IPS DF 6.9 (cell line): ENCODE data around the gene PTPRD.

Experiments used
- DNase-seq: peaks from one replicate; pipeline ENCODE4 v3.0.0-alpha.2; 2013; ENCODE audit warnings: low read depth, low spot score
- H3K27ac ChIP-seq: one replicate; pipeline ENCODE4 v1.5.1; 2013; ENCODE audit warnings: low read length, control low read depth
- H3K27me3 ChIP-seq: 2 replicates; pipeline ENCODE4 v1.6.1; 2013; ENCODE audit warnings: mild to moderate bottlenecking, low read length; ENCODE audit not compliant: control insufficient read depth, insufficient read depth
- H3K36me3 ChIP-seq: 2 replicates; pipeline ENCODE4 v1.6.1; 2013; ENCODE audit warnings: low read length; ENCODE audit not compliant: control insufficient read depth, insufficient read depth
- H3K4me1 ChIP-seq: 2 replicates; pipeline ENCODE4 v1.6.1; 2013; ENCODE audit warnings: low read length; ENCODE audit not compliant: control insufficient read depth, insufficient read depth
- H3K4me3 ChIP-seq: 2 replicates; pipeline ENCODE4 v1.5.1; 2013; ENCODE audit warnings: mild to moderate bottlenecking, low read length
- H3K9me3 ChIP-seq: 2 replicates; pipeline ENCODE4 v1.6.1; 2013; ENCODE audit warnings: low read length, inconsistent platforms; ENCODE audit not compliant: control insufficient read depth, insufficient read depth
- WGBS: extraction: QIAGEN DNeasy Blood & Tissue Kit; methylation state at CpG from one replicate; pipeline ENCODE4 v1.1.7; 2013; ENCODE audit warnings: mixed read lengths, missing lambda C conversion rate; ENCODE audit not compliant: insufficient read length, insufficient coverage; 5-methylcytosine and 5-hydroxymethylcytosine counted together

PTPRD gene

DNA sequence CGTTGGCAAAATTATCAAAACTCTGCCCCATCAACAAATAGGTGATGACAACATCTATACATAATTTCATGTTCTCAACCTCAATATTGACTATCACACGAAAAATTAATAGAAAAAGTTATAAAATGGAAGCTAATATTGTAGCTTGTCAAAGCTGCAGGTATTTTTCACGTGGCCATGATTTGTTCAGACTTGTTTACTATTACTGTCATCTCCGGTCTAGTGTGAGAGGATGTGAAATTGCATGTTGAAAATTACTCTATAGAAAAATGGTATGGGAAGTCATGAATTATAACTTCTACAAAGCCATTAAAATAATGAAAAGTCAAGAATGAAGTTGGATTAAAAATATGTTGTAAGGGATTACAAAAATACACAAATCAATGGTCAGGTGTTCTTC lies 385.8 kb downstream of the PTPRD start:
- Histone ChIP-seq H3K27me3 (no peaks in the 10 kb centered on the region), H3K4me1 (no peaks in the 10 kb centered on the region; the same call in 1 of the 2 replicates), H3K36me3 (no peaks in the 10 kb centered on the region), H3K4me3 (no peak overlapping the region), H3K27ac (no peak overlapping the region), H3K9me3 (no peaks in the 10 kb centered on the region)
- no CpG with 5 or more reads among the region's 4 CpGs for WGBS
- DNase-seq, result no peak

DNA sequence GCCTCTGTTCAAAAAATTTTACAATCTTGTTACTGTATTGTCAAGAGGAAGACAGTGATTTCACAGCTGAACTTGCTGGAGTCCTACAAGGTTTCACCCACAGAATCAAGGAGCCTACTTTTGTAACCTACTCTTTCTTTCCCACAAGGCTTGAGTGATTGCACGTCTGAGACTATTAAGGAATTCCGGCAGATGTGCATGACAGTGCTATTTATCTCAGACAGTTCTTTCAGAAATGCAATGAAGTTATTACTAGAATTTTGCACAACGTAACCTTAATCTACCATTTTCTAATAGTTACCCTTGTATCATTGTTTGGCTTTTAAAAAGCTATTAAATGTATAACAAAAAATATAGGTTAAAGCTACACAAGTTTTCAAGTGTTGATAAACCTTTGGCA lies 400.1 kb downstream of the PTPRD start:
- H3K9me3 ChIP-seq, result no peaks in the 10 kb centered on the region
- no peaks in the 10 kb centered on the region for H3K4me1 ChIP-seq
- WGBS, result no CpG with 5 or more reads among the region's 3 CpGs
- no peak overlapping the region for H3K27ac ChIP-seq
- no peaks in the 10 kb centered on the region for H3K36me3 ChIP-seq
- no peak overlapping the region for H3K4me3 ChIP-seq
- DNase-seq, result no peak
- no peaks in the 10 kb centered on the region for H3K27me3 ChIP-seq

DNA sequence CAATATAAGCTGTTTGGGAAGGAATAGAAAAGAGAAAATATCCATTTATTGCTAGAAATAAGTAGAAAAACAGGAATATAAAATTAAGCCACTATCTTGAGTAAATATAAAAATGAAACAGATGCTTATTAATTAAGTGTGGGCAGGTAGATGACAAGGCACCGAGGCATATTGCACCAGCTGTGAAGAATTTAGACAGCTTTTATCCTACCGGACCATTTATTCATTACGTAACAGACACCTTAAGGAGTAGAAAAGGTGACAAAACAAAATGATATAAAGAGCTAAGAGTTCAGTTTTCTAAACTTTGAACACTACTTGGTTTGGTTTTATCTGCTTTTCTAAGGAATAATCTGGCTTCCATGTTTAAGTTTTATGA lies 404.1 kb downstream of the PTPRD start:
- WGBS, result no CpG with 5 or more reads among the region's 3 CpGs
- Histone ChIP-seq H3K36me3 (no peaks in the 10 kb centered on the region), H3K27ac (no peak overlapping the region), H3K27me3 (no peaks in the 10 kb centered on the region), H3K9me3 (no peaks in the 10 kb centered on the region), H3K4me1 (no peaks in the 10 kb centered on the region), H3K4me3 (no peak overlapping the region)
- no peak for DNase-seq

GRCh38 chr9:10204276-10204675 lies 408.5 kb downstream of the PTPRD start:
- no CpG with 5 or more reads among the region's 1 CpG for WGBS
- no peak for DNase-seq
- H3K27ac ChIP-seq, result no peak overlapping the region
- H3K4me3 ChIP-seq, result no peak overlapping the region
- H3K36me3 ChIP-seq, result no peaks in the 10 kb centered on the region
- H3K9me3 ChIP-seq, result no peaks in the 10 kb centered on the region
- no peaks in the 10 kb centered on the region for H3K4me1 ChIP-seq
- H3K27me3 ChIP-seq, result no peaks in the 10 kb centered on the region

GRCh38 chr9:10173561-10173960 lies 439.2 kb downstream of the PTPRD start:
- Histone ChIP-seq H3K27me3 (no peaks in the 10 kb centered on the region), H3K9me3 (no peaks in the 10 kb centered on the region), H3K4me3 (no peak overlapping the region), H3K4me1 (no peaks in the 10 kb centered on the region), H3K36me3 (no peaks in the 10 kb centered on the region), H3K27ac (no peak overlapping the region)
- DNase-seq, result no peak
- WGBS, result no CpG with 5 or more reads among the region's 1 CpG

DNA sequence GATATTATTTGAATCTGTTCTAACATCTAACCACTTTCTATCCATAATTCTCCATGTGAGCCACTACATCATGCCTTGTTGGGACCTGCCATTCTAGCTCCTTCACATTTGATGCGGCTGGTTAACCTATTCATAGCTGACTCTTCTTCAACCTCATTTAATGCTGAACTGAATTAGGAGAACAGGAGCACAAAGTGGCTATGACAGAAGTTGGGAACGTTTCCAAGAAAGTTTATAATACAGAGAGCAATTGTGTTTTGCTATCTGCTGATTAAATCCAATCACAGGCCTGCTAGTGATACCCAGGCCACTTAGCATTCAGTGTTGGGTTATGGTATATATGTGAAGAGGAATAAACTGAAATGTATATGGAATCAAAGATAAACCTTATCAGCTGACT lies 440.3 kb downstream of the PTPRD start:
- WGBS, result no CpG with 5 or more reads among the region's 2 CpGs
- no peaks in the 10 kb centered on the region for H3K36me3 ChIP-seq

DNA sequence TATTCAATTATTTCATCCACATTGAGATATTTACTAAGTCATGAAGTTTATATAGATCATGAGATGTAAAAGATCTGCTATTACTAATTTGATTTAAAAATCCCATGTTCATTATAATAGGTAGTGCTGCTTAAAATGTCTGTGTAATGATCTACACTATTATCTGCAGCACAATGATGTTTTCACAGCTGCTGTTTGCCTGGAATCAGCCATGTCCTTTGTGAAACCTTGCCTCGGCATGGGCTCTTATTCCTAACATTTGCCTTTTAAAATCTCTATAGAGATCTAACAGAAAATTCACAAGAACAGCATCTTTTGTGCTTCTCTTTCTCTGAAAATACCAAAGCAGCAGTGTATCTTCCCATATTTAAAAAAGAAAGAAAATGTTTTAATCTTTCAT lies 444.6 kb downstream of the PTPRD start:
- no peak for DNase-seq
- WGBS, result no CpG with 5 or more reads among the region's 1 CpG
- Histone ChIP-seq H3K36me3 (no peaks in the 10 kb centered on the region), H3K9me3 (no peaks in the 10 kb centered on the region), H3K27me3 (no peaks in the 10 kb centered on the region), H3K27ac (no peak overlapping the region), H3K4me1 (no peaks in the 10 kb centered on the region), H3K4me3 (no peak overlapping the region)

More for the DNA sequence above, 440.3 kb downstream of the PTPRD start:
- H3K27ac ChIP-seq, result no peak overlapping the region
- no peaks in the 10 kb centered on the region for H3K9me3 ChIP-seq
- no peaks in the 10 kb centered on the region for H3K4me1 ChIP-seq
- no peak for DNase-seq
- H3K4me3 ChIP-seq, result no peak overlapping the region
- no peaks in the 10 kb centered on the region for H3K27me3 ChIP-seq

DNA sequence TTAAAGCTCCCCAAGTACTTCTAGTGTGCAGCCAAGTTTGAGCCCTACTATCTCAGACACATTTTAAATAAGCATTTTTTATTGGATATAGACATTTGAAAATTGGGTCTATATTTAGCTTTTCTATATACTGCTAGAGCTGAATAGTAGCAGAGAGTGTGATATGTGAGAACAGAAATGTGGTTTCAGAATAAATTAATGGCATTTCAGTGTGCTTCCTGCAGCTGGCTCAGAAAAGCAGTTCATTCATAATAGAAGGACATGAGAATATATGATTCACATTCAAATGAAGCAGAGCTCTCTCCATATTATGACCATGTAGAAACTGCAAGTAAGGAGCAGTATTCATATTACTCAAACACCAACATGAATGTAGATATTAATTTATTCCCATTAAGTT lies 464.0 kb downstream of the PTPRD start:
- Histone ChIP-seq H3K36me3 (no peaks in the 10 kb centered on the region), H3K27ac (no peak overlapping the region), H3K9me3 (no peaks in the 10 kb centered on the region), H3K27me3 (no peaks in the 10 kb centered on the region), H3K4me1 (no peaks in the 10 kb centered on the region), H3K4me3 (no peak overlapping the region)
- DNase-seq, result no peak

GRCh38 chr9:10146517-10147331 lies 466.1 kb downstream of the PTPRD start:
- H3K27me3 ChIP-seq, result no peaks in the 10 kb centered on the region
- H3K27ac ChIP-seq, result no peak overlapping the region
- WGBS, result no CpG with 5 or more reads among the region's 8 CpGs

DNA sequence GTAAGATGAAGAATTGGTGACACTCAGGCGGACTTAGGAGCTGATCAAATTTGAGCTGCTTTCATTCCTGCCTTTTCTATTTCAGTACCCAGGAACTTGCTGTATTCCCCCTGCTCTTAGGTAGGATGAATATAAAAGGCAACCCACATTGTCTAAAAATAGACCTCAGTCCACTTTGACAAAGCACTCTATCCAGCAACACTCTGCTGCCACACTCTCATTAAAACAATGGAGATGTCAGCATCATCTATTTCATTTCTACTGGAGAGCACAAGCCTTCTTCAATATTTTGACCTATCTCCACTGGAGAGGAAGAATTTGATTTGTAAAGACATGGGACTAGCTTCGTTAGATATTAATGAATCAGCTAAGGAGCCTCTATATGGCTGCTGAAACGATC lies 468.4 kb downstream of the PTPRD start:
- Histone ChIP-seq H3K4me3 (no peak overlapping the region), H3K27me3 (no peaks in the 10 kb centered on the region)

More at GRCh38 chr9:10146517-10147331, 466.1 kb downstream of the PTPRD start:
- DNase-seq, result no peak
- Histone ChIP-seq H3K36me3 (no peaks in the 10 kb centered on the region), H3K4me3 (no peak overlapping the region), H3K9me3 (no peaks in the 10 kb centered on the region), H3K4me1 (no peaks in the 10 kb centered on the region)

DNA sequence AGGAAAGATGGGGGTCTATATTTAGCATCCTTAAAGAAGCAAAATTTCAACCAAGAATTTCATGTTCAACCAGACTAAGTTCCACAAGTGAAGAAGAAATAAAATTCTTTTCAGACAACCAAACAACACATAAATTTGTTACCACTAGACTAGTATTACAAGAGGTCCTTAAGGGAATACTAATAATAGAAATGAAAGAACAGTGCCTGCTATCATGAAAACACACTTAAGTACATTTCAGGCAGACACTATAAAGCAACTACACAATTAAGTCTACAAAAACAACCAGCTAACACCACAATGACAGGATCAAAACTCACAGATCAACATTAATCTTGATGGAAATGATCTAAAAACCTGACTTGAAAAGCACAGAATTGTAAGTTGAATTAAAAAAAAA lies 477.2 kb downstream of the PTPRD start:
- no peak overlapping the region for H3K27ac ChIP-seq
- H3K36me3 ChIP-seq, result no peaks in the 10 kb centered on the region
- no peaks in the 10 kb centered on the region for H3K27me3 ChIP-seq
- H3K4me1 ChIP-seq, result peaks cover 1% of the 10 kb centered on the region; the same call in 1 of the 2 replicates
- H3K9me3 ChIP-seq, result no peaks in the 10 kb centered on the region
- H3K4me3 ChIP-seq, result no peak overlapping the region
- no peak for DNase-seq

More for the DNA sequence above, 468.4 kb downstream of the PTPRD start:
- DNase-seq, result no peak
- H3K9me3 ChIP-seq, result no peaks in the 10 kb centered on the region
- H3K27ac ChIP-seq, result no peak overlapping the region
- no peaks in the 10 kb centered on the region for H3K36me3 ChIP-seq
- no CpG with 5 or more reads among the region's 3 CpGs for WGBS
- H3K4me1 ChIP-seq, result no peaks in the 10 kb centered on the region
